Measurements from ENCODE around the gene C4BPA.

C4BPA gene

DNA sequence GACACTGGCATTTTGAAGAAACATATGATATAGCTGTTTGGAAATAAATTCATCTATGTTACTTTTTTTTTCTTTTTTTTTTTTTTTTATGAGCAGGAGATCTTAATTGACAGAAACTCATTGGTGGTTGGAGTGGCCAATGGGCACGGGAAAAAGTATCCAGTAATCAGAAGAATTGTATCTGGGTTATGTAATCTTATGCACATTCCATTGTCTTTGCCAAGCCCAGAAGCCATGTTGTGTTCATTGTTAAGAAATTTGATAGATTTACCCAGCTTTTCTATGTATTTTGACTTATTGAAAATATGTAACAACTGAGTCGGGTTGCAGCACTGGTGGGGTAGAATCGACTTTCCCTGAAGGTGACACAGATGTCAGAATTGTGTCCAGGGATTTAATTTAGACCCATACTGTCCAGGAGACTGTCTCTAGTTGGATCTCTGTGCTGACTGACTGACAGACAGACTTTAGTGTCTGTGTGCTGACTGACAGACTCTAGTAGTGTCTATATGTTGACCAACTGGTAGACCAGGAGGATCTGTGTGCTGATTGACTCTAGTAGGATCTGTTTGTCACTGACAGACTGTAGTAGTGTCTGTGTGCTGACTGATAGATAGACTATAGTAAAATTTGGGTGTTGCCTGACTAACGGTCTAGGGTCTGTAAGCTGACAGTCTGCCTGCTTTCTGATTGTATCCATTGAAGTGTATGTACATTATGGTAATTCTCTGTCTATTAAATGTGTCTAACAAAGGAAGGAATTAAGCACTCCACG is 27.7 kb upstream of the C4BPA start:
- DNase-seq, result no peak
- in situ Hi-C loops (cut with MboI; ENCODE audit: low pct_unique_long_range_greater_than_20kb, low sequenced_read_pairs), result no loop called here

DNA sequence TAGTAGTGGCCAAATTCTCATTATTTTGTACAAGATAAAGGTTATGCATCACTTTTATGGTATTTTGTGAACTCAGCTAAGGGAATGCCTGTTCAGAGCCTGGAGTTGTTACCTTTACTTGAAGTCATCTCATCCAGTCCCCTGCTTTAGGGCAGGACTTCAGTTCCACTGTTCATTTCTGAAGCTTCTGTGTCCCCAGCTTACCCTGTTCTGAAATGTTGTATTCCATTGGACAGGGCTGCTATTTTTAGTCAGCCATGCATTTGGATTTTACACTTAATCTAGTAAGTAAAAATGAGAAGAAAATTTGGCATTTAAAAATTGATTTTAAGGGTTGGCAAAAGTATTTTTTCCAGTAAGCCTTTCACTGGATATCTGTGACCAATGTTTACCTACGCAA is 27.0 kb upstream of the C4BPA start:
- DNase-seq, result no peak
- in situ Hi-C loops (cut with MboI; ENCODE audit: low pct_unique_long_range_greater_than_20kb, low sequenced_read_pairs), result no loop called here

DNA sequence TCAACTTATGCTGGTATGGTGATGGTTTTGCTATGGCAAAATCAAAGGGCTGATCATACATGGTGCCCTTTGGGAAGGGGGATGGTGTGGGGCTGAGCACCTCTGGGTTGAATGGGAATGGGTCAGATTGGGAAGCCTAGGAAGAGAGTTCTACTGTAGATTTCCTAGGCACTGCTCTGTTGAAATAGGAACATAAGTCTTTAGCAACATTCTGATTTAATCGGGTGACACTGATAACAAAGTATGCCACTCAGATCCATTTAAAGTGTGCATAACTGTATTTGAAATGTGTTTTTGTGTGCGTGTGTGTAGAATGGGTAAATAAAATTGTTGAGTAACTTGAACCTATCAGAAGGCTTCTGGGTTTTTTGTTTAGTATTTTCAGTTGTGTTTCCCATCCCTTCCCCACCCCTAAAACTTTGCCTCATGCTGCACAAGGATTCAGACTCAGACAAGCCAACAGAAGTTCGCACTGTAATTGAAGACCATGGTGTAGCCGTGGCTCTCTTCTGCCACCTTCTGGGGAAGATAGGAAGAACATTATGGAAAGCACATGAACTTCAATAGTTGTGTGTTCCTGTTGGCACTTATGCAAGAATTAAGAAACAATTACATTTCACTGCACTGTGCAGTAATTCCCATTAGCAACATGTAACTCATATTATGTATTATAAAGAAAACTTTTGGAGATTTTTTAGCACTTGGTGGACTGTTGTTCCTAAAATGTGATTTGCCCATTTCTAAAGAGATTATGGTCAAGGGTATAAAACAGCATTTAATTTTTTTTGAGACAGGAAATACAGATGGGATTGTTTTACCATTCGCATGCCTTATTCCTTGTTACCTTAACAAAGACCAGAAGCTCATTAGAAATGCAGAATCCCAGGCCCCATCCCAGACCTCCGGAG is 26.3 kb upstream of the C4BPA start:
- DNase-seq, result peak; percentile 71
- in situ Hi-C loops (cut with MboI; ENCODE audit: low pct_unique_long_range_greater_than_20kb, low sequenced_read_pairs), result no loop called here

GRCh38 chr1:207078578-207079132 is 25.4 kb upstream of the C4BPA start:
- in situ Hi-C loops (cut with MboI; ENCODE audit: low pct_unique_long_range_greater_than_20kb, low sequenced_read_pairs), result no loop called here
- no peak for DNase-seq

DNA sequence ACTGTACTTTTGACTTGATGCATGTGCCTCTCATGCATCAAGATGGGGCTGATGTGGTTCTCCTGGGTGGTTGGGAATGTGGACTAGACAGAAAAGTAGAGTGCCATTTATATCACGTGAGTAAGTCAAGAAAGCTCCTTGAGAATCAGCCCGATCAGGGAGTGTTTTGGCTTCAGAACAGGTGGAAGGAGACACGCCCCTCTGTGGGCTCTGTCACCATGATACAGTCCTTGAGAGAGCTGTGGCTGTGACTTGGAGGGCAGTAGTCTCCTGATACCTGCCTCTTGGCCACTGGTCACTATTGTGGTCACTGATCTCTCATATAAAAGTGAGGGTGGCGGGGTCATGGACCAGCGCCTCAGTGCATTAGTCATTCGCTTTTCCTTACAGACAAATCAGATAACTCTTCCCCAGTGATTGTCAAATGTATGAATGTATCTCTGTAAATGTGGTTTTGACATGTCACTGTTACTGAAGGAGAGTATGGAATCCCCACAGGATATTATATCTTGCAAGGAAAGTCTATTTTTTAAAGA is 24.3 kb upstream of the C4BPA start:
- in situ Hi-C loops (cut with MboI; ENCODE audit: low pct_unique_long_range_greater_than_20kb, low sequenced_read_pairs), result no loop called here
- DNase-seq, result no peak

- in situ Hi-C loops (cut with MboI; ENCODE audit: low pct_unique_long_range_greater_than_20kb, low sequenced_read_pairs), result no loop called here
- DNase-seq, result no peak
Measured at GRCh38 chr1:207081088-207081487, 22.9 kb upstream of the C4BPA start.

DNA sequence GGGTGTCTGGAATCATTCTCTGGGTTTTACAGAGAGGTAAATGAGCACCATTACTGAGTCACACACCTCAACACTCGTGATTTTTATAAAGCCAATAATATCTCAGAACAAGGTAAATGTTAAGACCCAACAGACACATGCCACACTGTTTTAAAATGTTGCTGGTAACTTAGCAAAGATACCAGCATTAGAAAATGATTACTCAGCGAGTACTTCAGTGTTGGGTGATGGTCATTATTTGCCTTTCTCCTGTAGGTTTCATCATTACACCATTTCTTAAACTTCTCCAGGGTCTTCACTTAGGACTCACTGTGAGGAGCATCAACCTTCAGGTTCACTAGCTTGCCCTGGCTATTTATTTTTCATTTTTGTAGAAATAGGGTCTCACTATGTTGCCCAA is 22.2 kb upstream of the C4BPA start:
- DNase-seq, result no peak
- in situ Hi-C loops (cut with MboI; ENCODE audit: low pct_unique_long_range_greater_than_20kb, low sequenced_read_pairs), result no loop called here

DNA sequence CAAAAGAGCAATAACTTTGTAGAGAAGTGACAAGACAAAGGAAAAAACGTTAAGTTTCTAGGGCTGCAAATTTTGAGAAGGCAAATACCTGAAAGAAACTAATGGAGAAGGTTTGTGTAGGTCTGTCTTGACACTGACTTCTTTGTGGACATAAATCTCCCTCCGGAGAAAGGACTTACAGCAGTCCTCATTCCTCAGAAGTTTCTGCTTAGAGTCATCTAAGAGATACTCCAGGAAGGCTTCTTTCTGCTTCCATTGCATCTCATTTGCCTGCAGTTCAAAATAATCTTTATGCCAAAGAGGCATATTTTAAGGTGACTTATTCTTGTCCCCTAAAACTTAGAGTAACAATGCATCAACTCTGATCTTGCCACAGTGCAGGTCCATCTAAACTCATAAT is 19.8 kb upstream of the C4BPA start:
- in situ Hi-C loops (cut with MboI; ENCODE audit: low pct_unique_long_range_greater_than_20kb, low sequenced_read_pairs), result no loop called here

GRCh38 chr1:207084701-207085180 is 19.3 kb upstream of the C4BPA start:
- in situ Hi-C loops (cut with MboI; ENCODE audit: low pct_unique_long_range_greater_than_20kb, low sequenced_read_pairs), result no loop called here
- peak; percentile 60 for DNase-seq

More for the DNA sequence above, 19.8 kb upstream of the C4BPA start:
- DNase-seq, result no peak

DNA sequence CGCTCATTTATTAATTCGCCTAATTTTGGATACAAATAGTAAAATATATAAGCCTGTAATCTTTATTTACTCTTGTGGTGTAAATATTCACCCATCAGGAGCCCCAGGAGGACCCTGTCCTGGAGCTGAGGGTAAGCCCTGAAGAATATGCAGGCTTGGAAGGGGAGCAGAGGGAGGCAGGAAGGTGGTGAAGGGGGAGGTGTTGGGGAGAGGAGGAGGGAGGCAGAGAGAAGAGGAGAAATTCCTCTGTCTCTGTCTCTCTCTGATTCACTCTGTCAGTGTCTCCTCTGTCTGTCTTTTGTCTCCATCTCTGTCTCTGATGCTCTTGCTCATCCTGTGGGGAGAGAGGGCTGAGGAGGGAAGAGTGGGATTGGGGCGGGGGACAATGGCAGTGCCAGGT is 18.1 kb upstream of the C4BPA start:
- in situ Hi-C loops (cut with MboI; ENCODE audit: low pct_unique_long_range_greater_than_20kb, low sequenced_read_pairs), result no loop called here
- DNase-seq, result no peak

- in situ Hi-C loops (cut with MboI; ENCODE audit: low pct_unique_long_range_greater_than_20kb, low sequenced_read_pairs), result no loop called here
- no peak for DNase-seq
Measured at GRCh38 chr1:207088161-207088560, 15.9 kb upstream of the C4BPA start.

GRCh38 chr1:207088701-207089626 is 15.1 kb upstream of the C4BPA start, which contains the start of gene C4BPB:
TSS of gene C4BPB (plus strand) at chr1:207088860. CDS start at chr1:207089532, 672 bp downstream.
- no peak for DNase-seq
- in situ Hi-C loops (cut with MboI; ENCODE audit: low pct_unique_long_range_greater_than_20kb, low sequenced_read_pairs), result no loop called here

DNA sequence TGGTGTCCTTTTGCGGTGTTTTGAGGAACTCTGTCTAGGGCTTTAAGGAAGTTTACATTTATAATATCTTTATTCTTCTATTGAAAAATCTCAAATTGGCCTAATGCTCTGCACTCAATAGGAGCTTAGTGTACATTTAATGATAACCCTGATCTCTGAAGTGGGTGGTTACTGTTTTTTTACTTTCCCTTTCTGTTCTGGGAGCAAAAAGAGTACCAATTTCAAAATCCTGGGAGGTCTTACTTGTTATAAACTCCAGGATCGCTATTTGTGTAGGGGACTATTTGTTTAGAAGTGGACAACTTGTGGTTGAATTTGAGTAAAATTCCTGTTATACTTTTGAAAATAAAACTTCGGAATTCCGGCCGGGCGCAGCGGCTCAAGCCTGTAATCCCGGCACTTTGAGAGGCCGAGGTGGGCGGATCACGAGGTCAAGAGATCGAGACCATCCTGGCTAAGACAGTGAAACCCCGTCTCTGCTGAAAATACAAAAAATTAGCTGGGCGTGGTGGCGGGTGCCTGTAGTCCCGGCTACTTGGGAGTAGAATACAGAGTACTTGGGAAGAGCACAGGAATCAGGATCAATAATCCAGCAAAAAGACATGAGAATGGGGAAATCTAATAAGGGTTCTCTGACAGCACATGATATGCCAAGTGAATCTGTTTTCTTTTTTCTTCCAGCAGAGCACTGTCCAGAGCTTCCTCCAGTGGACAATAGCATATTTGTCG is 14.2 kb upstream of the C4BPA start:
- no peak for DNase-seq
- in situ Hi-C loops (cut with MboI; ENCODE audit: low pct_unique_long_range_greater_than_20kb, low sequenced_read_pairs), result no loop called here

- DNase-seq, result no peak
- in situ Hi-C loops (cut with MboI; ENCODE audit: low pct_unique_long_range_greater_than_20kb, low sequenced_read_pairs), result no loop called here
Measured at GRCh38 chr1:207091200-207091908, 12.7 kb upstream of the C4BPA start.

DNA sequence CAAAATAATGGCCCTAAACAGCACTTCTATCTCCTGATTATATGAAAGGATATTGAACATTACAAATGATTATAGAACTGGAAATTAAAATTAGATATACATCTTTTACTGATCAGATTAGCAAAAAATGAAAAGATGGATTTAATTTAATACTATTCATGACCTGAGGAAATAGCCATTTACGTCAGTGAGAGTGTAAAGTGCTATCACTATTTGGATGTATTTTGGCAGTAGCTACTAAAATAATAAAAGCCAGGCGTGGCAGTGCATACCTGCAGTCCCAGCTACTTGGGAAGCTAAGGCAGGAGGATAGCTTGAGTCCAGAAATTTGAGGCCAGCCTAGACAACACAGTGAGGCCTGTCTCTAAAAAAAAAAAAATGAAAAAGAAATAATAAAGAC is 10.1 kb upstream of the C4BPA start:
- in situ Hi-C loops (cut with MboI; ENCODE audit: low pct_unique_long_range_greater_than_20kb, low sequenced_read_pairs), result no loop called here
- DNase-seq, result no peak

- DNase-seq, result no peak
- in situ Hi-C loops (cut with MboI; ENCODE audit: low pct_unique_long_range_greater_than_20kb, low sequenced_read_pairs), result no loop called here
Measured at GRCh38 chr1:207097871-207098324, 6.1 kb upstream of the C4BPA start.

- in situ Hi-C loops (cut with MboI; ENCODE audit: low pct_unique_long_range_greater_than_20kb, low sequenced_read_pairs), result no loop called here
- DNase-seq, result no peak
Measured at GRCh38 chr1:207101720-207102119, 2.3 kb upstream of the C4BPA start.
